HG02759 (cell line): ENCODE results near the gene ATP8B2.
"Not testable (repeated sequence)": the region's sequence is repeated elsewhere in the genome, so short reads cannot be mapped to it uniquely, and the experiment has no call there.

Experiments used
- ATAC-seq: cut with Tn5 transposase; IDR thresholded peaks from one replicate; pipeline ENCODE4 v1.9.1; 2021; ENCODE audit warnings: mild to moderate bottlenecking, moderate library complexity; ENCODE audit not compliant: unreplicated experiment

The ATP8B2 gene, protein sequence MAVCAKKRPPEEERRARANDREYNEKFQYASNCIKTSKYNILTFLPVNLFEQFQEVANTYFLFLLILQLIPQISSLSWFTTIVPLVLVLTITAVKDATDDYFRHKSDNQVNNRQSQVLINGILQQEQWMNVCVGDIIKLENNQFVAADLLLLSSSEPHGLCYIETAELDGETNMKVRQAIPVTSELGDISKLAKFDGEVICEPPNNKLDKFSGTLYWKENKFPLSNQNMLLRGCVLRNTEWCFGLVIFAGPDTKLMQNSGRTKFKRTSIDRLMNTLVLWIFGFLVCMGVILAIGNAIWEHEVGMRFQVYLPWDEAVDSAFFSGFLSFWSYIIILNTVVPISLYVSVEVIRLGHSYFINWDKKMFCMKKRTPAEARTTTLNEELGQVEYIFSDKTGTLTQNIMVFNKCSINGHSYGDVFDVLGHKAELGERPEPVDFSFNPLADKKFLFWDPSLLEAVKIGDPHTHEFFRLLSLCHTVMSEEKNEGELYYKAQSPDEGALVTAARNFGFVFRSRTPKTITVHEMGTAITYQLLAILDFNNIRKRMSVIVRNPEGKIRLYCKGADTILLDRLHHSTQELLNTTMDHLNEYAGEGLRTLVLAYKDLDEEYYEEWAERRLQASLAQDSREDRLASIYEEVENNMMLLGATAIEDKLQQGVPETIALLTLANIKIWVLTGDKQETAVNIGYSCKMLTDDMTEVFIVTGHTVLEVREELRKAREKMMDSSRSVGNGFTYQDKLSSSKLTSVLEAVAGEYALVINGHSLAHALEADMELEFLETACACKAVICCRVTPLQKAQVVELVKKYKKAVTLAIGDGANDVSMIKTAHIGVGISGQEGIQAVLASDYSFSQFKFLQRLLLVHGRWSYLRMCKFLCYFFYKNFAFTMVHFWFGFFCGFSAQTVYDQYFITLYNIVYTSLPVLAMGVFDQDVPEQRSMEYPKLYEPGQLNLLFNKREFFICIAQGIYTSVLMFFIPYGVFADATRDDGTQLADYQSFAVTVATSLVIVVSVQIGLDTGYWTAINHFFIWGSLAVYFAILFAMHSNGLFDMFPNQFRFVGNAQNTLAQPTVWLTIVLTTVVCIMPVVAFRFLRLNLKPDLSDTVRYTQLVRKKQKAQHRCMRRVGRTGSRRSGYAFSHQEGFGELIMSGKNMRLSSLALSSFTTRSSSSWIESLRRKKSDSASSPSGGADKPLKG

DNA sequence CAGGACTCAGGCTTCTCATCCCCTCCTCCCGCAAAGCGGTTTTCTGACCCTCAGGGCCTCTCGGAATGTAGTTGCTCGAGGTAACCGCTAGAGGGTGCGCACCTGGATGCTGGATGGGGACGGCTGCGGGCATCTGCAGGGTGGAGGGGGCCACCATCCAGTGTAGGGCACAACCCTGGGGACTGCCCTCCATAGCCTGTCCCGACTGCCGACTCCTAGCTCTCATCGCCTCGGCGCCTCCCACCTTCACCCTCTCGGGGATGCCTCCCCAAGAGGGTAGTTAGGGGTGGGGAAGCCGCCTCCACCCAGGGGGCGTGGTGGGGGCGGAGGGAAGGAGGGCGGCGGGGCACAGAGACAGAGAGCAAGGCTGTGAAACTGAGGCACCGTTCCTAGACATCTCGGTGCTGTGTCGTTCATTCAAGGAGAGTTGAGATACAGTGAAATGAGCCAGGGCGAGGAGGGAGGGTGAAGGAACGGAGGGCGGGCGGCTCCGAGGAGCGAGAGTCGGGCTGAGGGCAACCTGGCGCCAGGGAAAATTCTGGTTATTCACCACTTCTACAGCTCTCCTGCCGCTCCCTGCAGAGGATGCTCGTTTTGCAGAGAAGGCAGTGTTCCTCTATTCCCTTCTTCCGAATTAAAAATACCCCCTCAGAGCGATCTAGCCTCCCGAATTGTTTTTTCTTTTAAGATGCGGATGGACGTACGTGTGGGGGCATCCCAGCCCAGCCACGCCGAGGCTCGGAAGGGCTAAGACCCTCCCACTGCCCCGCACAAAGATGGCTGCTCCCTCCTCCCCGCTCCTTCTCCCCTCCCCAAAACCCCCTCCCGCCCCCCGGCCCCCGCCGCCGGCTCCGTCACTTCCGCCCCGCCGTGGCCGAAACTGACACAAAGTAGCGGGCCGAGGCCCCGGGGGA, at the start of gene ATP8B2:
Gene ATP8B2 (plus strand): TSS at position 857 of the 914 bp plus-strand sequence. CDS start 2,617 bp downstream, outside the sequence.
- peak; percentile 66 for ATAC-seq

DNA sequence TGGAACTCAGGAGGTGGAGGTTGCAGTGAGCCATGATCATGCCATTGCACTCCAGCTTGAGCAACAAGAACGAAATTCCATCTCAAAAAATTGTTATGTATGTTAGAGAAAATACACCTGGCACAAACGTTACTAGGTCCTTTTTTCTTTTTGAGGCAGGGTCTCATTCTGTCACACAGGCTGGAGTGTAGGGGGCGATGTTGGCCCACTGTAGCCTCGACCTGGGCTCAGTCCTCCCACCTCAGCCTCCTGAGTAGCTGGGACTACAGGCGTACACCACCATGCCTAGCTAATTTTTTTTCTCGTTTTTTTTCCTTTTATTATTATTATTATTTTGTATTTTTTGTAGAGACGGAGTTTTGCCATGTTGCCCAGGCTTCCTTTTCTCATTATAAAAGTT, 48.5 kb upstream of the ATP8B2 start:
- no peak for ATAC-seq

- ATAC-seq = not testable (repeated sequence)
Observed at GRCh38 chr1:154287591-154287990, 37.7 kb upstream of the ATP8B2 start.

GRCh38 chr1:154288661-154289060, 36.7 kb upstream of the ATP8B2 start:
- no peak for ATAC-seq

DNA sequence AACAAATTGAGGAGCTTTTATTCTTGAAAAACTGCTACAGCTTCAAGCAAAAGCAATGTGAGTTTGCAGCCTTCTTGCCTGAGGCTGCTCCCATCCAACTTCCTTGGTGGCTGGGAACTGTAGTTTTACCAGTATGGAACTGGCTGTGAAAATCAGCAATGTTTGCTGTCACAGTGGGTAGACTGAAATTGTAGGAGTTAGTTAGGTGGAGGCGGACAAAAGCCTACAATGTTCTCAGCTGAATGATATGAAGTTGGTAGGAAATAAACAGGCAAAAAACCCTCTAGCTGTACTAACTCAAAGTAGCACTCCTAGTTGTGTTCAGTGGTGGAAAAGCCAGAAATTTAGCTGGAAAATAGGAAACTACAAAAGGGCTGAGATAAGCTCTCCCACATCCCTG, 34.4 kb upstream of the ATP8B2 start:
- no peak for ATAC-seq

- no peak for ATAC-seq
Observed at GRCh38 chr1:154295408-154296235, 29.7 kb upstream of the ATP8B2 start.

- ATAC-seq = no peak
Observed at GRCh38 chr1:154301582-154301981, 23.7 kb upstream of the ATP8B2 start.

DNA sequence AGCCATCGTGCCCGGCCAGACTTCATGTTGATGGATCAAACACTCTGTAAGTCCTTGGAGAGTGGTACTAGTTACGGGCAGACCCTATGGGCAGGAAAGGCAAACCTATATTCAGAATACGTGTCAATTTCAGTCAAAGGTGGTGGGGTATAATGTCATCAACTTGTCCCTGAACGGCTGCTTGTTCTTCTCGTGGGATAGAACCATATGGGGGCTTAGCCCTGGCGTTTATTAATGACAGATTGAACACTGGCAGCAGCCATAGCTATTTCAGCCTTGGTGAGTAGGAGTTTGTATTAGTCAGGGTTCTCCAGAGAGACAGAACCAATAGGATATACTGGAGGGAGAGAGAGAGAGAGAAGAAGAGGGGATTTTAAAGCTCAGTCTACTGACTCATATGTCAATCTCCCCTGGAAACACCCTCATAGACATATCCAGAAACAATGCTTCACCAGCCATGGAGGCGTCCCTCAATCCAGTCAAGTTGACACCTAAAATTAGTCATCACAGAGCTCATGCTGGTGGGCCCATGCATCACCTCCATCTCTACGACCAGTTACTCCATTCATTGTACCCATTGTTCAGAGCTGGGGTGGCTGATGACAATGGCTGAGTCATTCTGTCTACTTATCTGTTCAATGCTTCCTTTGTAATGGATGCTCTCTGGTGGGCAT, 20.5 kb upstream of the ATP8B2 start:
- peak; percentile 58 for ATAC-seq

DNA sequence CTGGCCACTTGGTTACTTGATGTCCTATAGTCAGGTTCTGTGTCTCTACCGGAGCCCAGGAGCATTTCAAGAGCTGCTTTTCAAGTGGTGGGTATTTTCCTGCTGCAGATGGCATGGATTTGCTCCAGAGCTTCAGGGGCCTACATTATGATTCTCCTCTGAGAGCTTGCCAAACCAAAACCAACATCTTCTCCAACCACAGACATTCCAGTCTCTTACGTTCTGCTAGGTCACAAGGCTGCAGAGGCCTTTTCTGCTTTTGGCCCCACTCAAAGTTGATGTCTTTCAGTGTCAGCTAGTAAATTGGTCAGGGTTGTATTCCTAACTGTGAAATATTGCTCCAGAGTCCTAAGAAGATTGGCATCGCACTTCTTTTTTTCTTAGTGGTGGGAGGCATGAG, 19.2 kb upstream of the ATP8B2 start:
- ATAC-seq = no peak

DNA sequence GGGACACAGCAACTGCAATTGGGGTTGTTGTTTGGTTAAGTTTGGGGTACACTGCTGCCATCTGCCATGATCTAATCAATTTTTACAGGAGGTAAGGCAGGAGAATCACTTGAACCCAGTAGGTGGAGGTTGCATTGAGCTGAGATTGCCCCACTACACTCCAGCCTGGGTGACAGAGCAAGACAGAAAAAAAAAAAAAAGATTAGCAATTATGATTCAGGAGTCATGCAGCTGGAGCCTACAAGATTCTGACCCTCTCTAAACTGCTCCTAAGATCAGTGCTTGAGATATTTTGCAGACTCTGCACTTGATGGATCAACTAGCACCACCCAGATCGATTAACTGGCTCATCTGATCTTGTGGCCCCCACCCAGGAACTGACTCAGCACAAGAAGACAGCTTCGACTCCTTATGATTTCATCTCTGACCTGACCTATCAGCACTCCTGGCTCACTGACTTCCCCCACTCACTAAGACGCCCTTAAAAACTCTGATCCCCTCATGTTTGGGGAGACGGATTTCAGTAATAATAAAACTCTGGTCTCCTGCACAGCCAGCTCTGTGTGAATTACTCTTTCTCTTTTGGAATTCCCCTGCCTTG, 17.6 kb upstream of the ATP8B2 start:
- ATAC-seq = not testable (repeated sequence)

DNA sequence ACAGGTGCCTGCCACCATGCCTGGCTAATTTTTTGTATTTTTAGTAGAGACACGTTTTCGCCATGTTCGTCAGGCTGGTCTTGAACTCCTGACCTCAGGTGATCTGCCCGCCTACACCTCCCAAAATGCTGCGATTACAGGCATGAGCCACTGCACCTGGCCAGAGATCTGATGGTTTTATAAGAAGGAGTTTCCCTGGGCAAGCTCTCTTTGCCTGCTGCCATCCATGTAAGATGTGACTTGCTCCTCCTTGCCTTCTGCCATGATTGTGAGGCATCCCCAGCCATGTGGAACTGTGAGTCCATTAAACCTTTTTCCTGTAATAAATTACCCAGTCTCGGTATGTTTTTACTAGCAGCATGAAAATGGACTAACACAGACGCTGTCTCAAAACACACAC, 16.2 kb upstream of the ATP8B2 start:
- not testable (repeated sequence) for ATAC-seq

- not testable (repeated sequence) for ATAC-seq
Observed at GRCh38 chr1:154312229-154313065, 12.9 kb upstream of the ATP8B2 start.

DNA sequence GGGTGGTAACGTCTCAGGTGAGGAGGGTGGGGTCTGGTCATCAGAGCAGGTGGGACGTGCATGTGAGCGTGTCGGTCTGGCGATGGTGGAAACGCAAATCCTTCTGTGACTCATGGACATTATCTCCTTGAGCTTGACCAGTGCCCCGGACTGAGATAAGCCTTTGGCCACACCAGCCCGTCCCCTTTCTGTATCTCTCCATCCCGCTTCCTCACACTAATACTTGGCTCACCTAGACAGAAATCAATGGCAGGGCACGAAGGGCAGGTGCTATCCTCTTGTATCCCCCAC, 12.3 kb upstream of the ATP8B2 start:
- no peak for ATAC-seq

- not testable (repeated sequence) for ATAC-seq
Observed at GRCh38 chr1:154314226-154314625, 11.1 kb upstream of the ATP8B2 start.

DNA sequence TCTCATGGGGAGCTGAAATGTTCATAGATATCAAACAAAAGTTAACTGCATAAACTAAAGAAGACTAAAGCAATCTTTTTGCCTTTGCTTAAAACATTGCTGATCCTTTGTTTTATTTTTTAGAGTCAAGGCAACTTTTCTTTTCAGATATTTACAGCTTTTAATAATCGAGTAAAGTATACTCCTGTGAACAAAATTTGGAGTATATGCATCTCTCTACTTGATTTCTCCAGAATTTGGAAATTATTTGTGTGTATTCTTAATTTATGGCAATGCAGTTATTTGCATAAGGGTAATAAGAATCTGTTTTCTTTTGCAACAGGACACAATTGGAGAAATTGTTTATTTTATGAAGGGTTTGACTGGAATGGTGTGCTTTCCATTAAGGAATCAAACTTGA, 8.6 kb upstream of the ATP8B2 start:
- ATAC-seq = no peak

GRCh38 chr1:154318386-154318785, 6.9 kb upstream of the ATP8B2 start:
- ATAC-seq = no peak

GRCh38 chr1:154320882-154321608, 4.3 kb upstream of the ATP8B2 start, which contains the start of gene AQP10:
Gene AQP10, plus strand, starts transcription at chr1:154321093. Its CDS starts 63 bp downstream, at chr1:154321156.
- no peak for ATAC-seq
